Activated naive CD4-positive, alpha-beta T cell treated with anti-CD3 and anti-CD28 coated beads, Interleukin-2, amount 10 ng/mL, durations not matched to agents 7 days and 5 days (primary cell): Measurements from ENCODE around the gene ERVV-1.
"Not testable (repeated sequence)": the region's sequence is repeated elsewhere in the genome, so short reads cannot be mapped to it uniquely, and the experiment has no call there.

Experiments used
- CTCF ChIA-PET: fragments of 350-600 bp; sonication (Branson Sonifier 250); formaldehyde crosslinking; loops from one replicate; lab custom pipeline; 2021; ENCODE audit warnings: antibody characterized with exemption; lab: Charles Lee
- DNase-seq: peaks from one replicate; pipeline ENCODE4 v3.0.0-alpha.2; 2020
- H3K27ac Mint-ChIP-seq: one replicate; pipeline ENCODE4 v1.8.0; 2021; ENCODE audit warnings: mild to moderate bottlenecking, moderate library complexity, mixed read lengths
- H3K27me3 Mint-ChIP-seq: one replicate; pipeline ENCODE4 v1.8.0; 2021; ENCODE audit warnings: mild to moderate bottlenecking, mixed read lengths
- H3K36me3 Mint-ChIP-seq: one replicate; pipeline ENCODE4 v1.8.0; 2021; ENCODE audit warnings: mixed read lengths
- H3K4me1 Mint-ChIP-seq: one replicate; pipeline ENCODE4 v1.8.0; 2021; ENCODE audit warnings: mixed read lengths
- H3K4me3 Mint-ChIP-seq: one replicate; pipeline ENCODE4 v1.8.0; 2021; ENCODE audit warnings: mild to moderate bottlenecking, moderate library complexity, mixed read lengths
- H3K9me3 Mint-ChIP-seq: one replicate; pipeline ENCODE4 v1.8.0; 2021; ENCODE audit warnings: mixed read lengths

Gene ERVV-1, protein sequence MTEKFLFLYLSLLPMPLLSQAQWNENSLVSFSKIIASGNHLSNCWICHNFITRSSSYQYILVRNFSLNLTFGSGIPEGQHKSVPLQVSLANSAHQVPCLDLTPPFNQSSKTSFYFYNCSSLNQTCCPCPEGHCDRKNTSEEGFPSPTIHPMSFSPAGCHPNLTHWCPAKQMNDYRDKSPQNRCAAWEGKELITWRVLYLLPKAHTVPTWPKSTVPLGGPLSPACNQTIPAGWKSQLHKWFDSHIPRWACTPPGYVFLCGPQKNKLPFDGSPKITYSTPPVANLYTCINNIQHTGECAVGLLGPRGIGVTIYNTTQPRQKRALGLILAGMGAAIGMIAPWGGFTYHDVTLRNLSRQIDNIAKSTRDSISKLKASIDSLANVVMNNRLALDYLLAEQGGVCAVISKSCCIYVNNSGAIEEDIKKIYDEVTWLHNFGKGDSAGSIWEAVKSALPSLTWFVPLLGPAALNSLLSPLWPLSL

GRCh38 chr19:53013621-53014020, at the start of gene ERVV-1:
Gene ERVV-1, plus strand, starts transcription at chr19:53013921. Its CDS starts 170 bp downstream, at chr19:53014091.
- DNase-seq: no peak
- Mint-ChIP-seq H3K4me3 (no peak within 1 kb of the TSS), H3K9me3 (peaks cover 48% of the 10 kb centered on the region), H3K4me1 (no peaks in the 10 kb centered on the region), H3K36me3 (no peaks in the 10 kb centered on the region), H3K27ac (no peak within 1 kb of the TSS), H3K27me3 (no peaks in the 10 kb centered on the region)
- CTCF ChIA-PET: no interaction called here

GRCh38 chr19:52967772-52968171, 45.9 kb upstream of the ERVV-1 start:
- Mint-ChIP-seq H3K27me3 (no peaks in the 10 kb centered on the region), H3K4me3 (no peak overlapping the region), H3K36me3 (peaks cover 22% of the 10 kb centered on the region), H3K9me3 (peaks cover 43% of the 10 kb centered on the region), H3K4me1 (peaks cover 12% of the 10 kb centered on the region), H3K27ac (no peak overlapping the region)
- CTCF ChIA-PET: no interaction called here
- no peak for DNase-seq

DNA sequence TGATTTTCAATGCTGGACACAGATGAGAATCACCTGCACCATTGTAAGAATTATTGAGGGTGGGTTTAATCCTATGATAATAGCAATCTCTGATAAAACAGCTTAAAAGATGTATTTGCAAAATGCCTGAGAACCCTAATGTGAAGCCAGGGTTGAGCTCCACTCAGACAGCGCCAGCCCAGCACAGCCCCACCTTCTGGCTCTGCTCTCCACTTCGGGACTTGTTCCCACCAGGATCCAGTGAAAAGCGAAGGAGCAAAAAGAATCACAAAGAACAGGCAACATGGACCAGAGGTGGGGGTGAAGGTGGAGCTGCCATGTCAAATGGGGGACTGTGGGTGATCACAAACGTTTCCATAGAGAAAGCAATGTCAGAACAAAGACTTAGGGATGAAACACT, 32.4 kb upstream of the ERVV-1 start:
- H3K9me3 Mint-ChIP-seq: peaks cover 46% of the 10 kb centered on the region

GRCh38 chr19:52983167-52983566, 30.6 kb upstream of the ERVV-1 start:
- not testable (repeated sequence) for H3K4me1 Mint-ChIP-seq, H3K36me3 Mint-ChIP-seq, DNase-seq, H3K27me3 Mint-ChIP-seq, H3K4me3 Mint-ChIP-seq, H3K27ac Mint-ChIP-seq
- CTCF ChIA-PET: interaction anchor here (0.7 kb wide), 1 partner anchor 256 kb away, joined by 4 read pairs; no protein-coding TSS in a partner anchor
- H3K9me3 Mint-ChIP-seq: peaks cover 55% of the 10 kb centered on the region

More for the DNA sequence above, 32.4 kb upstream of the ERVV-1 start:
- Mint-ChIP-seq H3K27me3 (no peaks in the 10 kb centered on the region), H3K4me1 (no peaks in the 10 kb centered on the region), H3K4me3 (no peak overlapping the region), H3K36me3 (peaks cover 8% of the 10 kb centered on the region), H3K27ac (no peak overlapping the region)
- CTCF ChIA-PET: no interaction called here
- no peak for DNase-seq

GRCh38 chr19:52987221-52987620, 26.5 kb upstream of the ERVV-1 start:
- Mint-ChIP-seq H3K27me3 (peaks cover 2% of the 10 kb centered on the region), H3K36me3 (peaks cover 10% of the 10 kb centered on the region), H3K4me1 (no peaks in the 10 kb centered on the region), H3K9me3 (peaks cover 42% of the 10 kb centered on the region), H3K27ac (no peak overlapping the region), H3K4me3 (no peak overlapping the region)
- DNase-seq: no peak
- CTCF ChIA-PET: interaction anchor here (1.1 kb wide), 1 partner anchor 29 kb away, joined by 3 read pairs; no protein-coding TSS in a partner anchor

GRCh38 chr19:52988506-52988905, 25.2 kb upstream of the ERVV-1 start:
- H3K9me3 Mint-ChIP-seq: peaks cover 45% of the 10 kb centered on the region
- no peak for DNase-seq
- no peak overlapping the region for H3K4me3 Mint-ChIP-seq
- H3K27me3 Mint-ChIP-seq: peaks cover 12% of the 10 kb centered on the region
- CTCF ChIA-PET: no interaction called here
- H3K36me3 Mint-ChIP-seq: peaks cover 10% of the 10 kb centered on the region
- H3K27ac Mint-ChIP-seq: no peak overlapping the region
- peaks cover 8% of the 10 kb centered on the region for H3K4me1 Mint-ChIP-seq

DNA sequence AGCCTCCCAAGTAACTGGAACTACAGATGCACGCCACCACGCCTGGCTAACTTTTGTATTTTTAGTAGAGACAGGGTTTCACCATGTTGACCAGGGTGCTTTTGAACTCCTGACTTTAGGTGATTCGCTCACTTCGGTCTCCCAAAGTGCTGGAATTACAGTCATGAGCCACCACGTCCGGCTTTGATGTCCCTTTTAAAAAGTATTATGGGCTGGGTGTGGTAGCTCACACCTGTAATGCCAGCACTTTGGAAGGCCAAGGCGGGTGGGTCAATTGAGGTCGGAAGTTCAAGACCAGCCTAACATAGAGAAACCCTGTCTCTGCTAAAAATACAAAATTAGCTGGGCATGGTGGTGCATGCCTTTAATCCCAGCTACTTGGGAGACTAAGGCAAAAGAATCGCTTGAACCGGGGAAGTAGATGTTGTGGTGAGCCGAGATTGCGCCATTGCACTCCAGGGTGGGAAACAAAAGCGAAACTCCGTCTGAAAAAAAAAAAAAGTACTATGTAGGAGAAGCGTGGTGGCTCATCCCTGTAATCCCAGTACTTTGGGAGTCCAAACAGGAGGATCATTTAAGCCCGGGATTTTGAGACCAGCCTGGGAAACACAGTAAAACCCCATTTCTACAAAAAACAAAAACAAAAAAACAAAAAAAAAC, 22.8 kb upstream of the ERVV-1 start:
- H3K27ac Mint-ChIP-seq: no peak overlapping the region
- CTCF ChIA-PET: no interaction called here
- peaks cover 38% of the 10 kb centered on the region for H3K9me3 Mint-ChIP-seq
- H3K36me3 Mint-ChIP-seq: peaks cover 6% of the 10 kb centered on the region
- DNase-seq: no peak
- H3K4me1 Mint-ChIP-seq: peaks cover 12% of the 10 kb centered on the region
- no peak overlapping the region for H3K4me3 Mint-ChIP-seq
- H3K27me3 Mint-ChIP-seq: peaks cover 12% of the 10 kb centered on the region

GRCh38 chr19:52991484-52991883, 22.2 kb upstream of the ERVV-1 start:
- peaks cover 12% of the 10 kb centered on the region for H3K4me1 Mint-ChIP-seq
- peaks cover 34% of the 10 kb centered on the region for H3K9me3 Mint-ChIP-seq
- no peak overlapping the region for H3K4me3 Mint-ChIP-seq
- H3K27ac Mint-ChIP-seq: no peak overlapping the region
- CTCF ChIA-PET: no interaction called here
- DNase-seq: no peak
- H3K27me3 Mint-ChIP-seq: peaks cover 12% of the 10 kb centered on the region
- H3K36me3 Mint-ChIP-seq: peaks cover 5% of the 10 kb centered on the region

DNA sequence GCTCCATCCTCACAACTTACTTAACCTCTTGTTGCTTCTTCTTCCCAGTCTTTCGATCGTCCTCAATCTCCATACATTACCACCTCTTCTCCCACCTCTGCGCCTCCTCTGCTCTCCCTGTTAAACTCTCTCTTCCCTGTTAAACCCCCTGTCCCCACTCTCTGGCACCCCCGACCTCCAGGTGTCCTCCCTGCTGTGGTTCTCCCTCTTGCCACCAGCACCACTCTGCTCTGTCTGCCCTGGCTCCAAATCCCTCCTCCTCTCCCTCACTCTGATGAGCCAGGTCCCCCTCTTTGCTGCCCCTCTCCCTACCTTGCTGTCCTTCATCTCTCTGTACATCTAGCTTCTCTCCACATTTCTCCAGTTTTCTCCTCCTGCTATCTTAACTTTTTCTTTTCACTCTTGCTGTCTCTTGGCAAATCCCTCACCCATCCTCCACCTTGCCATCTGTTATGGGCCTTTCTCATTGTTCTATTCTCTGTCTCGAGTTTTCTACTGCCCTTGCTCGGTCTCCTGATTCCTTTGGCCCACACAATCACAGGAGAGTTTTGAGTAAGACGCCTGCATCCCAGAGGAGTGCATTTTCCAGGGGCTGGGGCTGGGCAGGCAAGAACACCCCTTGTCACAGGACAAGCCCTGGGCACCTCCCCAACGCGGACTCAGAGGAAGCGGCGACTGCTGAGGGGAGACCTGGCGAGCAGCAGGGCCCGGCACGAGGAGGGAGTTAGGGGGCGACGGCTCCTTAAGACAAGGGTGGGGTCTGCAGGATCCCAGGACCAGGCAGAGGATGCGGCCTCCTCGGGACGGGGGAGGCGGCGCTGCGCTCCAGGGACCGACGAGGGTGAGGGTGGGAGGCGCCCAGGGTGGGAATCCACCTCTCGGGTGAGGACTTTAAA, 21.4 kb upstream of the ERVV-1 start:
- Mint-ChIP-seq H3K4me3 (peak overlapping the region; percentile 76), H3K4me1 (peaks cover 12% of the 10 kb centered on the region), H3K36me3 (peaks cover 3% of the 10 kb centered on the region), H3K27ac (peak overlapping the region; percentile 47), H3K9me3 (peaks cover 26% of the 10 kb centered on the region), H3K27me3 (peaks cover 12% of the 10 kb centered on the region)
- CTCF ChIA-PET: interaction anchor here (1.0 kb wide), 1 partner anchor 148 kb away, joined by 3 read pairs; no protein-coding TSS in a partner anchor
- no peak for DNase-seq

- Mint-ChIP-seq H3K36me3 (peaks cover 3% of the 10 kb centered on the region), H3K27me3 (peaks cover 12% of the 10 kb centered on the region), H3K4me3 (peak overlapping the region; percentile 76), H3K27ac (peak overlapping the region; percentile 64), H3K4me1 (peaks cover 12% of the 10 kb centered on the region), H3K9me3 (peaks cover 26% of the 10 kb centered on the region)
- peak; percentile 88 for DNase-seq
- CTCF ChIA-PET: no interaction called here
Measured at GRCh38 chr19:52993342-52994178, 20.2 kb upstream of the ERVV-1 start.

GRCh38 chr19:52995711-52996110, 18.0 kb upstream of the ERVV-1 start:
- DNase-seq: no peak
- H3K9me3 Mint-ChIP-seq: peaks cover 28% of the 10 kb centered on the region
- H3K36me3 Mint-ChIP-seq: peaks cover 3% of the 10 kb centered on the region
- no peak overlapping the region for H3K4me3 Mint-ChIP-seq
- H3K27me3 Mint-ChIP-seq: peaks cover 12% of the 10 kb centered on the region
- CTCF ChIA-PET: interaction anchor here (1.2 kb wide), 1 partner anchor 144 kb away, joined by 6 read pairs; no protein-coding TSS in a partner anchor
- H3K27ac Mint-ChIP-seq: no peak overlapping the region
- H3K4me1 Mint-ChIP-seq: peaks cover 12% of the 10 kb centered on the region

- H3K36me3 Mint-ChIP-seq: peaks cover 2% of the 10 kb centered on the region
Measured at GRCh38 chr19:52997975-52998374, 15.7 kb upstream of the ERVV-1 start.

GRCh38 chr19:53002479-53002878, 11.2 kb upstream of the ERVV-1 start:
- no peak for DNase-seq
- peaks cover 38% of the 10 kb centered on the region for H3K9me3 Mint-ChIP-seq
- H3K4me1 Mint-ChIP-seq: no peaks in the 10 kb centered on the region
- no peak overlapping the region for H3K27ac Mint-ChIP-seq
- CTCF ChIA-PET: no interaction called here
- H3K4me3 Mint-ChIP-seq: no peak overlapping the region
- peaks cover 3% of the 10 kb centered on the region for H3K36me3 Mint-ChIP-seq
- no peaks in the 10 kb centered on the region for H3K27me3 Mint-ChIP-seq

More at GRCh38 chr19:52997975-52998374, 15.7 kb upstream of the ERVV-1 start:
- Mint-ChIP-seq H3K4me1 (peaks cover 6% of the 10 kb centered on the region), H3K9me3 (peaks cover 22% of the 10 kb centered on the region), H3K4me3 (no peak overlapping the region), H3K27ac (no peak overlapping the region), H3K27me3 (peaks cover 4% of the 10 kb centered on the region)
- no peak for DNase-seq
- CTCF ChIA-PET: no interaction called here
